ENCODE results near the gene PPP1R9B.

Gene PPP1R9B

GRCh38 chr17:50154604-50155003 lies 4.1 kb upstream of the PPP1R9B start:
- no peaks in the 10 kb centered on the region for H3K36me3 ChIP-seq (ENCODE audit: control insufficient read depth in 2 of 2, insufficient read depth in 2 of 2, low read length in 2 of 2)
- H3K4me1 ChIP-seq (ENCODE audit: control insufficient read depth in 2 of 2, insufficient read depth in 2 of 2, low read length in 2 of 2), result peaks cover 16 to 24% of the 10 kb centered on the region in 2 donors
- H3K9ac ChIP-seq (ENCODE audit: low read depth in 1 of 2, low read length in 2 of 2), result no peak overlapping the region
- no peaks in the 10 kb centered on the region for H3K27me3 ChIP-seq (ENCODE audit: control insufficient read depth in 2 of 2, insufficient read depth in 2 of 2, low read length in 2 of 2)
- H3K4me3 ChIP-seq (ENCODE audit: low read length in 2 of 2), result peak overlapping the region in 1 of 2 donors; percentile 11
- H3K9me3 ChIP-seq (ENCODE audit: control insufficient read depth in 2 of 2, low read length in 2 of 2), result no peaks in the 10 kb centered on the region
- H3K27ac ChIP-seq (ENCODE audit: low read depth in 2 of 2, low read length in 2 of 2), result peak overlapping the region in 1 of 2 donors; percentile 25

DNA sequence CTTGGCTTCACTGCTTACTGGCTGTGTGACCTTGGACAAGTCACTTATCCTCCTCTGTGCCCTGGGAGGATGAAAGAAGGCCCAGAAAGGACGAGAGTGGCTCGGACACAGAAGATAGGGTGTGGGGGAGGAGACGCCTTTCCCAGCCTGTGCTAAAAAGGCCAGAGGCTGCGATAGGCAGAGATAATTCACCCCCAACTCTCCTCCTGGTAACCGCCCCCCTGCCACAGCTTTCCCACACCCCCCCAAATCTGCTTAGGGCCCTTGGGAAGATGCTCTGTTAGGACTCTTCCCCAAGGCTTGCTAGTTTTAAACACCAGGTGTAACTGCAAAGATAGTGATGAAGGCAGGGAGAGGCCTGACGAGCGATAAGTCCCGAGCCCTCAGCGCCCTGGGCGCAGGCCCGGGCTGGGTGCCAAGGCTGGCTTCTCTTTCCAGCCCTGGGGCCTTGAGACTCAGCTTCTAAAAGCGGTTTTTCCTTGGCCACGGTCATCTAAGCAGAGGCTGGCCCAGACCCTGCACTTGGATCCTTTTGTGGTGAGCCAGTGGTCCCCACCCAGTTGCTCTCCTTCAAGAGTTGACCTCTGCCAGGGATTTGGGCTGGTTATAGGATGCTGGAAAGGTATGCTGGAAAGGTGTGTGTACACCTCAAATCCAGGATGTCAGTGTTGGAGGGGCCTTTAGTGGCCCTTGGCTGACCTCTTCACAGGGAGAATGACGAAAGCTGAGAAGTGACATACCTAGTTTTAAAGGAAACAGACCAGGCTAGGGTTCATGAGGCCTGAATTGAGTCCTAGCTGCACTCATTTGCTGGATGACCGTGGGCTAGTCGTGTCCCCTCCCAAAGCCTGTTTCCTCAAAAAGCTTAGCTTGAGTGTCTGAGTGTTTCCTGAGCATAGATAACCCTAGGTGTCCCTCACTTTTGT lies 3.4 kb upstream of the PPP1R9B start:
- H3K4me1 ChIP-seq (ENCODE audit: control insufficient read depth in 2 of 2, insufficient read depth in 2 of 2, low read length in 2 of 2), result peaks cover 21 to 26% of the 10 kb centered on the region in 2 donors
- H3K9me3 ChIP-seq (ENCODE audit: control insufficient read depth in 2 of 2, low read length in 2 of 2), result no peaks in the 10 kb centered on the region
- peak overlapping the region in 1 of 2 donors; percentile 25 for H3K27ac ChIP-seq (ENCODE audit: low read depth in 2 of 2, low read length in 2 of 2)
- H3K4me3 ChIP-seq (ENCODE audit: low read length in 2 of 2), result no peak overlapping the region
- no peaks in the 10 kb centered on the region for H3K36me3 ChIP-seq (ENCODE audit: control insufficient read depth in 2 of 2, insufficient read depth in 2 of 2, low read length in 2 of 2)
- H3K9ac ChIP-seq (ENCODE audit: low read depth in 1 of 2, low read length in 2 of 2), result peak overlapping the region in 1 of 2 donors; percentile 24
- no peaks in the 10 kb centered on the region for H3K27me3 ChIP-seq (ENCODE audit: control insufficient read depth in 2 of 2, insufficient read depth in 2 of 2, low read length in 2 of 2)

- Histone ChIP-seq H3K4me1 (ENCODE audit: control insufficient read depth in 2 of 2, insufficient read depth in 2 of 2, low read length in 2 of 2) (peaks cover 31 to 34% of the 10 kb centered on the region in 2 donors), H3K4me3 (ENCODE audit: low read length in 2 of 2) (peak overlapping the region in 1 of 2 donors; percentile 86)
Measured at GRCh38 chr17:50152736-50153135, 2.3 kb upstream of the PPP1R9B start.

DNA sequence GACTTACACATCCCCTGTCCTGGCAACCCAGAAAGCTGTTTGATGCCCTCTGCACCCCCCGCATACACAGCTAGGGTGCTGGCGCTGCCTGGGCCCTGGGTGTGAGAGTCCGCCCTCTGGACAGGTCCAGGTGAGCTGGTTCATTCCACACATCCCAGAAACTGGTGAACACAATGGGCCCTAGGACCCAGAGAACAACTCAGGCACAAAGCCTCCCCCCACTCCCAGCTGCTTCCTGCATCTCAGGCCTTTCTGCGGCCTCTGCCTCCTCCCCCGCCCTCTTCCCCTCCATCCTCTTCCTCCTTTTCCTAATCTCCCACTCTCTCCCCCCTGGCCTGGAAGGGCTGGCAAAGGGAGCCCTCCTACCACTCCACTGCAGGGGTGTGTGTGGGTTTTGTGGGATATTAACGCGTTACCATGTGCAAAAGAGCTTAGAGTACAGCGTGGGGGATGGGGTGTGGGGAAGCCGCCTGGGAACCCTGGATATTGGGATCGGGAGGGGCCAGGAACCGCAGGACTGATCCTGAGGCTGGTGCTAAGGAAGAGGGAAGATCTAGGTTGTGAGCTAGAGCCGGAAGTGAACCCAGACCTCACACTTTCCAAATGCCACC lies 1.6 kb upstream of the PPP1R9B start:
- H3K9me3 ChIP-seq (ENCODE audit: control insufficient read depth in 2 of 2, low read length in 2 of 2), result no peaks in the 10 kb centered on the region
- no peaks in the 10 kb centered on the region for H3K27me3 ChIP-seq (ENCODE audit: control insufficient read depth in 2 of 2, insufficient read depth in 2 of 2, low read length in 2 of 2)
- peak overlapping the region; percentile 81 to 86 for H3K4me3 ChIP-seq (ENCODE audit: low read length in 2 of 2)
- H3K9ac ChIP-seq (ENCODE audit: low read depth in 1 of 2, low read length in 2 of 2), result peak overlapping the region; percentile 58 to 63
- no peaks in the 10 kb centered on the region for H3K36me3 ChIP-seq (ENCODE audit: control insufficient read depth in 2 of 2, insufficient read depth in 2 of 2, low read length in 2 of 2)
- peaks cover 38 to 41% of the 10 kb centered on the region in 2 donors for H3K4me1 ChIP-seq (ENCODE audit: control insufficient read depth in 2 of 2, insufficient read depth in 2 of 2, low read length in 2 of 2)
- H3K27ac ChIP-seq (ENCODE audit: low read depth in 2 of 2, low read length in 2 of 2), result peak overlapping the region; percentile 79 to 92

More at GRCh38 chr17:50152736-50153135, 2.3 kb upstream of the PPP1R9B start:
- H3K36me3 ChIP-seq (ENCODE audit: control insufficient read depth in 2 of 2, insufficient read depth in 2 of 2, low read length in 2 of 2), result no peaks in the 10 kb centered on the region
- H3K9me3 ChIP-seq (ENCODE audit: control insufficient read depth in 2 of 2, low read length in 2 of 2), result no peaks in the 10 kb centered on the region
- H3K27me3 ChIP-seq (ENCODE audit: control insufficient read depth in 2 of 2, insufficient read depth in 2 of 2, low read length in 2 of 2), result no peaks in the 10 kb centered on the region
- peak overlapping the region in 1 of 2 donors; percentile 92 for H3K27ac ChIP-seq (ENCODE audit: low read depth in 2 of 2, low read length in 2 of 2)
- H3K9ac ChIP-seq (ENCODE audit: low read depth in 1 of 2, low read length in 2 of 2), result no peak overlapping the region

DNA sequence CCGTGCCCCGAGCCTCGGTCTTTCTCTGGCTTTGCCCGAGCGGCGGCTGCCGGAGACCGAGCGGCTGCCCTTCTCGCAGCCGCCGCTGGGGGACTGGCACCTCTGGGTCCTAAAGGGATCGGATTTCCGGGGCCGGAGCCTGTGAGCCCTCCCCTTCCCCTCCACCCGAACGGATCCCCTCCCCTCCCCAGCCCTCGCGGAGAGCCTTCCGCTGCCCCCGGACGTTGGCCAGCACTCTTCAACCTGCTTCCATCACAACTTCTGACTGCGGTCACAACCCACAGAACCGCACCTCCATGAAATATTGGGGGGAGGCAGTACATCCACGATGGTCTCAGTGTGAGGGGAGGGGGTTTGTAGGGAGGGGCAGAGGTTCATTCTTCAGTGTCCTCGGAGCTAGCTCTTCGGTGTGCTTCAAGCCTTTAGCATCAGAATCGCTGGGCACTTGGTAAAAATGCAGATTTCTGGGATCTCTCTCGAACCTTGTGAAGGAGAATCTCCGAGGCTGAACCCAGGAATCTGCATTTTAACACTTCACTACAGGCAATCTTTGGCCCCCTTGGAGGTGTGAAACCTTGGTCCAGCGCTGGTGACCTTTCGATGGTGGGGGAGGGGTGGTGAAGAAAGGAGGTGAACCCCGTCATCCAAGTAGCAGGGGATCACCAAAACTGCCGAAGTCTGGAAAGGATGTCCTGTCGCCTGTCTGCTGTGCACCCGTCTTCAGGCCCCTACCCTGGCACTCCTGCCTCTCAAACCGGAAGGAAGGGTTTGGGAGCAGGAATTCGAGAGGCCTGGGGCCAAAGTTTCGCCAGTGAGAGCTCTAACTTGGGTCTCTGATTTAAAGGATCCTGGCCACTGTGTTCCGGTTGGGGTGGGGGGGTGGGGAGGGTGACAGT lies 812 bp upstream of the PPP1R9B start:
- peak overlapping the region; percentile 88 to 92 for H3K27ac ChIP-seq (ENCODE audit: low read depth in 2 of 2, low read length in 2 of 2)
- peak overlapping the region; percentile 81 to 86 for H3K4me3 ChIP-seq (ENCODE audit: low read length in 2 of 2)
- H3K27me3 ChIP-seq (ENCODE audit: control insufficient read depth in 2 of 2, insufficient read depth in 2 of 2, low read length in 2 of 2), result no peaks in the 10 kb centered on the region
- H3K4me1 ChIP-seq (ENCODE audit: control insufficient read depth in 2 of 2, insufficient read depth in 2 of 2, low read length in 2 of 2), result peaks cover 45 to 48% of the 10 kb centered on the region in 2 donors
- peak overlapping the region; percentile 74 to 78 for H3K9ac ChIP-seq (ENCODE audit: low read depth in 1 of 2, low read length in 2 of 2)
- H3K9me3 ChIP-seq (ENCODE audit: control insufficient read depth in 2 of 2, low read length in 2 of 2), result no peaks in the 10 kb centered on the region
- H3K36me3 ChIP-seq (ENCODE audit: control insufficient read depth in 2 of 2, insufficient read depth in 2 of 2, low read length in 2 of 2), result peaks cover 0 to 6% of the 10 kb centered on the region in 2 donors

- Histone ChIP-seq H3K9ac (ENCODE audit: low read depth in 1 of 2, low read length in 2 of 2) (peak overlapping the region; percentile 74 to 78), H3K4me3 (ENCODE audit: low read length in 2 of 2) (peak overlapping the region; percentile 79 to 81), H3K4me1 (ENCODE audit: control insufficient read depth in 2 of 2, insufficient read depth in 2 of 2, low read length in 2 of 2) (peaks cover 51 to 54% of the 10 kb centered on the region in 2 donors), H3K9me3 (ENCODE audit: control insufficient read depth in 2 of 2, low read length in 2 of 2) (no peaks in the 10 kb centered on the region), H3K36me3 (ENCODE audit: control insufficient read depth in 2 of 2, insufficient read depth in 2 of 2, low read length in 2 of 2) (peaks cover 7 to 12% of the 10 kb centered on the region in 2 donors), H3K27ac (ENCODE audit: low read depth in 2 of 2, low read length in 2 of 2) (peak overlapping the region; percentile 88 to 92), H3K27me3 (ENCODE audit: control insufficient read depth in 2 of 2, insufficient read depth in 2 of 2, low read length in 2 of 2) (no peaks in the 10 kb centered on the region)
Measured at GRCh38 chr17:50149417-50150353, 792 bp downstream of the PPP1R9B start.

DNA sequence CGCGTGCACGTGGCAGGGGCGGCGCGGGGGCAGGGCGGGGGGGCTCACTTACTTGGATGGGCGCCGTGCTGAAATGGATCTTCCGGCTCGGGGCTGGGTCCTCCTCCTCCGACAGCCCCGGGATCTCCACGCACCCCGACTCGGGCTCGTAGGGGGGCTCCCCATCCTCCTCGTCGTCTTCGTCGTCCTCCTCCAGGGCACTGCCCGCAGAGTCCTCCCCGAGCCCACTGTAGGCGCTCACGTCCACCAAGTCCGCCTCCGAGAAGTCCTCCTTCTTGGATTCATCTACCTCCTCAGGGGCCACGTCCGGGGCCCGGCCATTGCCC lies 1.4 kb downstream of the PPP1R9B start:
- H3K4me1 ChIP-seq (ENCODE audit: control insufficient read depth in 2 of 2, insufficient read depth in 2 of 2, low read length in 2 of 2), result peaks cover 51% of the 10 kb centered on the region in 2 donors
- peak overlapping the region; percentile 79 to 81 for H3K4me3 ChIP-seq (ENCODE audit: low read length in 2 of 2)
- peak overlapping the region; percentile 88 to 92 for H3K27ac ChIP-seq (ENCODE audit: low read depth in 2 of 2, low read length in 2 of 2)
- peak overlapping the region; percentile 52 to 78 for H3K9ac ChIP-seq (ENCODE audit: low read depth in 1 of 2, low read length in 2 of 2)
- no peaks in the 10 kb centered on the region for H3K27me3 ChIP-seq (ENCODE audit: control insufficient read depth in 2 of 2, insufficient read depth in 2 of 2, low read length in 2 of 2)
- peaks cover 13 to 18% of the 10 kb centered on the region in 2 donors for H3K36me3 ChIP-seq (ENCODE audit: control insufficient read depth in 2 of 2, insufficient read depth in 2 of 2, low read length in 2 of 2)
- H3K9me3 ChIP-seq (ENCODE audit: control insufficient read depth in 2 of 2, low read length in 2 of 2), result no peaks in the 10 kb centered on the region

DNA sequence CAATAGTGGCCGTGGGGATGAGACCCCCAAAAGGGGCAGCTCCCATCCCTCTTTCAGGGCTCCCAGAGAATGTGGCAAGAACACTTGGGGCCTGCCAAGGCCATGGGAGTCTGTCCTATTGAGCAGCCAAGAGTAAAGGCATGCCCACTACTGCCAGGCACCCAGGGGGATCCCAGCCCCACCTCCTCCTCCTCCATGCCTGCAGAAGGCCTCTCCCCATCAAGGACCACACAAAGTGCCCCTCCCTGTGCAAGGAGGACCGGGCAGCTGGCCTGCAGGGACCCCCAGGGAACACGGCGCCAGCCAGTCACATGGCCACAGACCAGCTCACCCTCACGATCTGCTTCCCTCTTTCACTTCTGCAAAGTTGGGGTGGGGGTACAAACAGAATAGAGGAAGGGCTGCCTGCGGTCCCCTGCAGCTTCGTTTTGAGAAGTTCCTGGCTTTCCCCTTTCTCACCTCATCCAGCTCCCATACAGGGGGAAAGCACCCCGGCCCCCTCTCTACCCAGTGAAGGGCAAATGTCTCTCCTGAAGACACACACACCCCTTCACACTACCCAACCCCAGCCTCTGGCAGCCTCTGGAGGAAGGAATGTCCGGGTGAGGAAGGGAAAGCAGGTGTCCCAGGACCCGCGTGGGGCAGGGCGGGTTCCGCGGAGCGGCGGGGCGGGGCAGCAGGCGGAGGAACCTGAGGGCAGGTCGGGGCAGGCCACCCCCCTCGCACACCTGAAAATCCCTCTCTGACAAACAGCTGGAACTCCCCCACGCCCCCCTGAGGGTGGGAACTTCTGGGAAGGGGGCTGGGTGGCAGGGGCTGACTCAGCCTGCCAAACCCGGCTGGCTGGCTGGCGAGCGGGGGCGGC lies 2.0 kb downstream of the PPP1R9B start:
- H3K36me3 ChIP-seq (ENCODE audit: control insufficient read depth in 2 of 2, insufficient read depth in 2 of 2, low read length in 2 of 2), result peaks cover 16 to 24% of the 10 kb centered on the region in 2 donors
- H3K4me1 ChIP-seq (ENCODE audit: control insufficient read depth in 2 of 2, insufficient read depth in 2 of 2, low read length in 2 of 2), result peaks cover 51% of the 10 kb centered on the region in 2 donors
- H3K27me3 ChIP-seq (ENCODE audit: control insufficient read depth in 2 of 2, insufficient read depth in 2 of 2, low read length in 2 of 2), result no peaks in the 10 kb centered on the region
- H3K9me3 ChIP-seq (ENCODE audit: control insufficient read depth in 2 of 2, low read length in 2 of 2), result no peaks in the 10 kb centered on the region
- peak overlapping the region; percentile 69 to 79 for H3K4me3 ChIP-seq (ENCODE audit: low read length in 2 of 2)
- H3K27ac ChIP-seq (ENCODE audit: low read depth in 2 of 2, low read length in 2 of 2), result peak overlapping the region; percentile 88 to 92
- peak overlapping the region; percentile 32 to 56 for H3K9ac ChIP-seq (ENCODE audit: low read depth in 1 of 2, low read length in 2 of 2)

Measured in mucosa of rectum (tissue), 2 donors.